Astrocyte (in vitro differentiated cells and primary cell): ENCODE data around the gene NDOR1. TPM values are rescaled to one million over a fixed set of nuclear protein-coding genes. Genes with fewer than 3 reads are reported as not detected.
A peak's percentile ranks its signal among the peaks of the same experiment; 100 is the strongest.

ENCODE experiments used
- DNase-seq: peaks from one replicate; pipeline ENCODE4 v3.0.0-alpha.2; 2010; ENCODE audit warnings: low read depth
- FAIRE-seq: peaks from 2 replicates; lab custom pipeline; 2011; peaks lifted over from hg19 to GRCh38; lab: Jason Lieb, UNC
- H2AFZ ChIP-seq: 2 replicates; pipeline ENCODE4 v1.6.0; 2012; ENCODE audit warnings: low read depth, low read length, inconsistent platforms
- H3K27ac ChIP-seq: 2 replicates; pipeline ENCODE4 v1.5.1; 2011; ENCODE audit warnings: low read depth, low read length, inconsistent platforms
- H3K27me3 ChIP-seq: 2 replicates; pipeline ENCODE4 v1.6.0; 2011; ENCODE audit warnings: low read length, inconsistent platforms; ENCODE audit not compliant: insufficient read depth
- H3K36me3 ChIP-seq: 2 replicates; pipeline ENCODE4 v1.5.1; 2011; ENCODE audit warnings: low read length, inconsistent platforms; ENCODE audit not compliant: insufficient read depth
- H3K4me1 ChIP-seq: 2 replicates; pipeline ENCODE4 v1.5.1; 2011; ENCODE audit warnings: low read length, inconsistent platforms; ENCODE audit not compliant: insufficient read depth
- H3K4me2 ChIP-seq: 2 replicates; pipeline ENCODE4 v1.6.0; 2012; ENCODE audit warnings: low read length, inconsistent platforms
- H3K4me3 ChIP-seq: 2 replicates; pipeline ENCODE4 v1.5.1; 2011; ENCODE audit warnings: low read depth, mild to moderate bottlenecking, low read length, inconsistent platforms; ENCODE audit not compliant: insufficient read depth
- H3K79me2 ChIP-seq: 2 replicates; pipeline ENCODE4 v1.6.0; 2012; ENCODE audit warnings: mild to moderate bottlenecking, low read length, inconsistent platforms; ENCODE audit not compliant: insufficient read depth
- H3K9ac ChIP-seq: 2 replicates; pipeline ENCODE4 v1.6.0; 2012; ENCODE audit warnings: mild to moderate bottlenecking, low read length, inconsistent platforms
- H3K9me3 ChIP-seq: 2 replicates; pipeline ENCODE4 v1.5.1; 2012; ENCODE audit warnings: low read depth, mild to moderate bottlenecking, low read length, inconsistent platforms; ENCODE audit not compliant: insufficient read depth
- H4K20me1 ChIP-seq: 2 replicates; pipeline ENCODE4 v1.6.0; 2012; ENCODE audit warnings: low read length, inconsistent platforms; ENCODE audit not compliant: insufficient read depth
- H3K27ac Mint-ChIP-seq: one replicate; pipeline ENCODE4 v1.8.0; 2021; ENCODE audit warnings: mild to moderate bottlenecking, mixed read lengths; ENCODE audit not compliant: unreplicated experiment
- H3K27me3 Mint-ChIP-seq: one replicate; pipeline ENCODE4 v1.8.0; 2021; ENCODE audit warnings: low read depth, mixed read lengths; ENCODE audit not compliant: unreplicated experiment
- H3K36me3 Mint-ChIP-seq: one replicate; pipeline ENCODE4 v1.8.0; 2021; ENCODE audit warnings: low read depth, mixed read lengths; ENCODE audit not compliant: unreplicated experiment
- H3K4me1 Mint-ChIP-seq: one replicate; pipeline ENCODE4 v1.8.0; 2021; ENCODE audit warnings: low read depth, mixed read lengths; ENCODE audit not compliant: unreplicated experiment
- H3K4me3 Mint-ChIP-seq: one replicate; pipeline ENCODE4 v1.8.0; 2021; ENCODE audit warnings: mild to moderate bottlenecking, moderate library complexity, mixed read lengths; ENCODE audit not compliant: unreplicated experiment
- H3K9me3 Mint-ChIP-seq: one replicate; pipeline ENCODE4 v1.8.0; 2021; ENCODE audit warnings: mild to moderate bottlenecking, mixed read lengths; ENCODE audit not compliant: unreplicated experiment
- EZH2 ChIP-seq: IDR thresholded peaks from 2 replicates; pipeline ENCODE4 v1.6.1; 2012; ENCODE audit warnings: mild to moderate bottlenecking, low read length, inconsistent platforms; ENCODE audit not compliant: insufficient read depth
- total RNA-seq: library from RNA; stranded (reverse); gene quantifications from 2 replicates; pipeline ENCODE4 v1.2.1, GENCODE V29; 2021
- TF ChIP-seq, protein P1 (sequence below): IDR thresholded peaks from 2 replicates; pipeline ENCODE4 v1.5.1; 2011; ENCODE audit warnings: low read depth, mild to moderate bottlenecking, inconsistent platforms, low read length, moderate library complexity; ENCODE audit not compliant: insufficient read depth

Gene NDOR1
- total RNA-seq, 1 donor from 2014 or later, result 14.5 TPM

DNA sequence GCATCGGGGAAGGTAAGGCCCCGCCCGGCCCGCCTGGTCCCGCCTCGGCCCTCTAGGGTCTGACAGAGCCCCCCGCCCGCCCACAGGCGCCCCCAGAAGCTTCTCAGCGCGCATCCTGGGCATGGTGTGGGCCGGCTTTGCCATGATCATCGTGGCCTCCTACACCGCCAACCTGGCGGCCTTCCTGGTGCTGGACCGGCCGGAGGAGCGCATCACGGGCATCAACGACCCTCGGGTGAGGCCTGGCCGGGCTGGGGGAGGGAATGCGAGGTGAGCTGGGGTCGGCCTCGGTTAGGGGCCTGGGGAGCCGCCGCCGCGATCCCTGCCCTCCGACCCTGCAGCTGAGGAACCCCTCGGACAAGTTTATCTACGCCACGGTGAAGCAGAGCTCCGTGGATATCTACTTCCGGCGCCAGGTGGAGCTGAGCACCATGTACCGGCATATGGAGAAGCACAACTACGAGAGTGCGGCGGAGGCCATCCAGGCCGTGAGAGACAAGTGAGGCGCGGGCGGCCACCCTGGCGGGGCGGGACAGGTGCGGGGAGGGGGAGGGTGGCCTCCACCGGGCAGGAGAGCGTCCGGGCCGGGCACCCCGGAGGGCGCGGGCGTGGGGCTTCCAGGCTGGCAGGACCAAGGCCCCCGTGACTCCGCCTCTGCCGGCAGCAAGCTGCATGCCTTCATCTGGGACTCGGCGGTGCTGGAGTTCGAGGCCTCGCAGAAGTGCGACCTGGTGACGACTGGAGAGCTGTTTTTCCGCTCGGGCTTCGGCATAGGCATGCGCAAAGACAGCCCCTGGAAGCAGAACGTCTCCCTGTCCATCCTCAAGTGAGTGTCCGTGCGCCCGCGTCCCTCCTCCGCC lies 42.8 kb upstream of the NDOR1 start:
- H3K27me3 Mint-ChIP-seq, result peaks cover 61% of the 10 kb centered on the region
- Histone ChIP-seq H3K4me1 (peaks cover 4% of the 10 kb centered on the region), H2AFZ (peak overlapping the region; percentile 56), H3K9ac (no peak overlapping the region), H4K20me1 (no peaks in the 10 kb centered on the region), H3K4me2 (peak overlapping the region; percentile 57), H3K79me2 (no peaks in the 10 kb centered on the region), H3K9me3 (no peaks in the 10 kb centered on the region), H3K27ac (no peak overlapping the region), H3K36me3 (no peaks in the 10 kb centered on the region), H3K27me3 (peaks cover 41% of the 10 kb centered on the region), H3K4me3 (no peak overlapping the region)
- H3K36me3 Mint-ChIP-seq, result no peaks in the 10 kb centered on the region
- TF ChIP-seq, protein P1, sequence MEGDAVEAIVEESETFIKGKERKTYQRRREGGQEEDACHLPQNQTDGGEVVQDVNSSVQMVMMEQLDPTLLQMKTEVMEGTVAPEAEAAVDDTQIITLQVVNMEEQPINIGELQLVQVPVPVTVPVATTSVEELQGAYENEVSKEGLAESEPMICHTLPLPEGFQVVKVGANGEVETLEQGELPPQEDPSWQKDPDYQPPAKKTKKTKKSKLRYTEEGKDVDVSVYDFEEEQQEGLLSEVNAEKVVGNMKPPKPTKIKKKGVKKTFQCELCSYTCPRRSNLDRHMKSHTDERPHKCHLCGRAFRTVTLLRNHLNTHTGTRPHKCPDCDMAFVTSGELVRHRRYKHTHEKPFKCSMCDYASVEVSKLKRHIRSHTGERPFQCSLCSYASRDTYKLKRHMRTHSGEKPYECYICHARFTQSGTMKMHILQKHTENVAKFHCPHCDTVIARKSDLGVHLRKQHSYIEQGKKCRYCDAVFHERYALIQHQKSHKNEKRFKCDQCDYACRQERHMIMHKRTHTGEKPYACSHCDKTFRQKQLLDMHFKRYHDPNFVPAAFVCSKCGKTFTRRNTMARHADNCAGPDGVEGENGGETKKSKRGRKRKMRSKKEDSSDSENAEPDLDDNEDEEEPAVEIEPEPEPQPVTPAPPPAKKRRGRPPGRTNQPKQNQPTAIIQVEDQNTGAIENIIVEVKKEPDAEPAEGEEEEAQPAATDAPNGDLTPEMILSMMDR, result no peak
- peak; percentile 95 for TF ChIP-seq EZH2
- DNase-seq, result no peak
- H3K9me3 Mint-ChIP-seq, result no peaks in the 10 kb centered on the region
- peak overlapping the region; percentile 50 for H3K4me3 Mint-ChIP-seq
- FAIRE-seq, result no peak
- H3K4me1 Mint-ChIP-seq, result peaks cover 2% of the 10 kb centered on the region
- H3K27ac Mint-ChIP-seq, result no peak overlapping the region

- Histone ChIP-seq H3K9ac (no peak overlapping the region), H3K4me2 (peak overlapping the region; percentile 57), H3K4me3 (no peak overlapping the region), H3K4me1 (peaks cover 4% of the 10 kb centered on the region), H3K27ac (no peak overlapping the region), H3K27me3 (peaks cover 37% of the 10 kb centered on the region), H3K9me3 (no peaks in the 10 kb centered on the region), H4K20me1 (no peaks in the 10 kb centered on the region), H3K36me3 (no peaks in the 10 kb centered on the region), H3K79me2 (no peaks in the 10 kb centered on the region), H2AFZ (peak overlapping the region; percentile 56)
- peaks cover 55% of the 10 kb centered on the region for H3K27me3 Mint-ChIP-seq
- peak overlapping the region; percentile 50 for H3K4me3 Mint-ChIP-seq
- no peak for TF ChIP-seq EZH2
- FAIRE-seq, result no peak
- no peaks in the 10 kb centered on the region for H3K36me3 Mint-ChIP-seq
- H3K4me1 Mint-ChIP-seq, result peaks cover 2% of the 10 kb centered on the region
- no peak overlapping the region for H3K27ac Mint-ChIP-seq
- H3K9me3 Mint-ChIP-seq, result no peaks in the 10 kb centered on the region
- DNase-seq, result no peak
Measured at GRCh38 chr9:137163365-137163715, 42.2 kb upstream of the NDOR1 start.

GRCh38 chr9:137163805-137164204 lies 41.7 kb upstream of the NDOR1 start:
- Histone ChIP-seq H3K27me3 (peaks cover 34% of the 10 kb centered on the region), H3K27ac (no peak overlapping the region), H3K79me2 (no peaks in the 10 kb centered on the region), H4K20me1 (no peaks in the 10 kb centered on the region), H2AFZ (no peak overlapping the region), H3K9me3 (no peaks in the 10 kb centered on the region), H3K4me2 (no peak overlapping the region), H3K4me1 (peaks cover 4% of the 10 kb centered on the region), H3K4me3 (no peak overlapping the region), H3K36me3 (no peaks in the 10 kb centered on the region), H3K9ac (no peak overlapping the region)
- Mint-ChIP-seq H3K4me3 (no peak overlapping the region), H3K27ac (no peak overlapping the region), H3K9me3 (no peaks in the 10 kb centered on the region), H3K4me1 (peaks cover 2% of the 10 kb centered on the region), H3K36me3 (no peaks in the 10 kb centered on the region), H3K27me3 (peaks cover 52% of the 10 kb centered on the region)
- TF ChIP-seq, protein P1, result no peak
- TF ChIP-seq EZH2, result no peak
- FAIRE-seq, result no peak
- DNase-seq, result no peak
